Immature natural killer cell (primary cell): ENCODE data around the gene ALS2CL. TPM values are rescaled to one million over a fixed set of nuclear protein-coding genes. Genes with fewer than 3 reads are reported as not detected.
A peak's percentile ranks its signal among the peaks of the same experiment; 100 is the strongest.
"Not testable (repeated sequence)": the region's sequence is repeated elsewhere in the genome, so short reads cannot be mapped to it uniquely, and the experiment has no call there.

Experiments
- DNase-seq, 3 donors: peaks; one replicate each; pipeline ENCODE4 v3.0.0; 2022; ENCODE audit warnings: mixed read lengths in 1 of 3
- H3K27ac Mint-ChIP-seq, 6 donors: one replicate each; pipeline ENCODE4 v1.8.0; 2020; ENCODE audit warnings: mixed read lengths in 6 of 6, mild to moderate bottlenecking in 5 of 6, inconsistent platforms in 4 of 6, moderate library complexity in 3 of 6
- H3K27me3 Mint-ChIP-seq, 3 donors: one replicate each; pipeline ENCODE4 v1.8.0; 2020 to 2021; ENCODE audit warnings: low read depth in 3 of 3, mild to moderate bottlenecking in 3 of 3, mixed read lengths in 3 of 3, moderate library complexity in 3 of 3, inconsistent platforms in 1 of 3
- H3K36me3 Mint-ChIP-seq, 3 donors: one replicate each; pipeline ENCODE4 v1.8.0; 2020; ENCODE audit warnings: mixed read lengths in 3 of 3, inconsistent platforms in 2 of 3, mild to moderate bottlenecking in 2 of 3
- H3K4me1 Mint-ChIP-seq, 2 donors: one replicate each; pipeline ENCODE4 v1.8.0; 2020; ENCODE audit warnings: inconsistent platforms in 2 of 2, mild to moderate bottlenecking in 2 of 2, mixed read lengths in 2 of 2, moderate library complexity in 1 of 2
- H3K4me3 Mint-ChIP-seq, 5 donors: one replicate each; pipeline ENCODE4 v1.8.0; 2020; ENCODE audit warnings: mild to moderate bottlenecking in 5 of 5, mixed read lengths in 5 of 5, inconsistent platforms in 3 of 5, moderate library complexity in 3 of 5
- H3K9me3 Mint-ChIP-seq, 6 donors: one replicate each; pipeline ENCODE4 v1.8.0; 2020; ENCODE audit warnings: mild to moderate bottlenecking in 6 of 6, mixed read lengths in 6 of 6, inconsistent platforms in 4 of 6, moderate library complexity in 3 of 6
- polyA plus RNA-seq, 3 donors: library from polyadenylated mRNA; unstranded; fragments of 300-500 nt; fragmentation: Illumina TruSeq; gene quantifications; one replicate each; pipeline ENCODE4 v1.2.3, GENCODE V29; 2021

Gene ALS2CL
- not detected for polyA plus RNA-seq

- Mint-ChIP-seq H3K4me1 (peaks cover 13 to 19% of the 10 kb centered on the region in 2 donors), H3K9me3 (no peaks in the 10 kb centered on the region), H3K36me3 (no peaks in the 10 kb centered on the region), H3K4me3 (peak within 1 kb of the TSS; percentile 70 to 80 (median 78)), H3K27me3 (peaks cover 3 to 5% (median 4%) of the 10 kb centered on the region in 3 donors), H3K27ac (no peak within 1 kb of the TSS)
- peak; percentile 39 to 55 (median 51) for DNase-seq
Observed at GRCh38 chr3:46693038-46693891, at the start of gene ALS2CL. ALS2CL (minus strand) TSS chr3:46693679; CDS start chr3:46689440, 4,239 bp downstream.

- H3K36me3 Mint-ChIP-seq, result no peaks in the 10 kb centered on the region
Observed at GRCh38 chr3:46742992-46743585, 49.6 kb upstream of the ALS2CL start.

DNA sequence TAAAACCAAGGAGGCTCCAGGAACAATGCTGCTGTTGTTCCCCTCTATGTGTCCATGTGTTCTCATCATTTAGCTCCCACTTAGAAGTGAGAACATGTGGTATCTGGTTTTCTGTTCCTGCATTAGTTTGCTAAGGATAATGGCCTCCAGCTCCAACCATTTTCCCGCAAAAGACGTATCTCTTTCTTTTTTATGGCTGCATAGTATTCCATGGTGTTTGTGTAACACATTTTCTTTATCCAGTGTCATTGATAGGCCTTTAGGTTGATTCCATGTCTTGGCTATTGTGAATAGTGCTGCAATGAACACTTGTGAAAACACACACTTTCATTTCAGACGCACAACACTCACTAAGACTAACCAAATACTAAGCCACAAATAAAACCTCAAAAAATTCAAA lies 46.1 kb upstream of the ALS2CL start:
- not testable (repeated sequence) for H3K36me3 Mint-ChIP-seq, H3K4me3 Mint-ChIP-seq, H3K27me3 Mint-ChIP-seq, H3K27ac Mint-ChIP-seq, H3K4me1 Mint-ChIP-seq, DNase-seq, H3K9me3 Mint-ChIP-seq

More at GRCh38 chr3:46742992-46743585, 49.6 kb upstream of the ALS2CL start:
- DNase-seq, result no peak
- no peak overlapping the region for H3K27ac Mint-ChIP-seq
- H3K9me3 Mint-ChIP-seq, result no peaks in the 10 kb centered on the region
- H3K27me3 Mint-ChIP-seq, result peaks cover 0 to 5% (median 2%) of the 10 kb centered on the region in 3 donors
- no peak overlapping the region for H3K4me3 Mint-ChIP-seq
- no peaks in the 10 kb centered on the region for H3K4me1 Mint-ChIP-seq

- H3K4me1 Mint-ChIP-seq, result no peaks in the 10 kb centered on the region
Observed at GRCh38 chr3:46737329-46737731, 43.9 kb upstream of the ALS2CL start.

DNA sequence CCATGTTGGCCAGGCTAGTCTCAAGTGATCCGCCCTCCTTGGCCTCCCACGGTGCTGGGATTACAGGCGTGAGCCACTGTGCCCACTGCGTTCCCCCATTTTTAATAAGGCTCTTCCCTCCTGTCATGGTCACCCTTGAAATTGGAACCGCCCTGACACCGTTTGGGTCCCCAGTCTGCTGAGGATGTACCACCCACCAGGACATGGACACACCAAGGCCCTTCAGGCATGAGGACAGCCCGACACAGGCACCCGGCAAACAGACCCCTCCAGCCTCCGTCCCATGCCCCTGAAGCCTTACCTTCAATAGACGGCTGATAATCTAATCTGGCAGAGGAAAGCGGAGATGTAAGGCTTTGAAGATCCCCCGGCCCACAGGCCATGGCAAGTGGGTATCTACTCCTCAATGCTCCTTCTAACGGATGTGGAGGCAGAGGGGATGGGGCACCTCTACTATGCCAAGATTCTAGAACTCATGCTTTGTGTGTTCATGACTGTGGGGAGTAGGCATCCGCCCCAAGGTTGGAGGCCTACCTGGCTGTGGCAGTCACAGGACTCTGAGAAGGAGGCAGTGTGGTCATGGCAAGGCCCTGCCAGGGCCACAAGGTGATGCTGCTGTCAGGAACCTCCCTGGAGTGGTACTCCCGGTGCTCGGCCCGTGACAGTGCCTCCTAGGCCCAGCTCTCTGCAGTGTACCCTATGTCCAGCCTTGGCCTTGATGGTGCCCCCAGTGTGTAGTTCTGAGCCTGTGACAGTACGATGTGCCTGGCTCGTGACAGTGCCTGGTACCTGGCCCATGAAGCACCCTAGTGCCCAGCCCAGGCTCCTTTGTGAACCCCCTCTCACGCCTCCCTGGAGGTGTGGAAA lies 42.8 kb upstream of the ALS2CL start:
- DNase-seq, result no peak
- Mint-ChIP-seq H3K9me3 (no peaks in the 10 kb centered on the region), H3K4me3 (no peak overlapping the region), H3K27ac (no peak overlapping the region), H3K36me3 (no peaks in the 10 kb centered on the region), H3K27me3 (peaks cover 0 to 11% (median 10%) of the 10 kb centered on the region in 3 donors), H3K4me1 (no peaks in the 10 kb centered on the region)

More at GRCh38 chr3:46737329-46737731, 43.9 kb upstream of the ALS2CL start:
- DNase-seq, result no peak
- H3K27ac Mint-ChIP-seq, result no peak overlapping the region
- no peaks in the 10 kb centered on the region for H3K36me3 Mint-ChIP-seq
- H3K9me3 Mint-ChIP-seq, result no peaks in the 10 kb centered on the region
- H3K4me3 Mint-ChIP-seq, result no peak overlapping the region
- peaks cover 0 to 9% (median 7%) of the 10 kb centered on the region in 3 donors for H3K27me3 Mint-ChIP-seq

DNA sequence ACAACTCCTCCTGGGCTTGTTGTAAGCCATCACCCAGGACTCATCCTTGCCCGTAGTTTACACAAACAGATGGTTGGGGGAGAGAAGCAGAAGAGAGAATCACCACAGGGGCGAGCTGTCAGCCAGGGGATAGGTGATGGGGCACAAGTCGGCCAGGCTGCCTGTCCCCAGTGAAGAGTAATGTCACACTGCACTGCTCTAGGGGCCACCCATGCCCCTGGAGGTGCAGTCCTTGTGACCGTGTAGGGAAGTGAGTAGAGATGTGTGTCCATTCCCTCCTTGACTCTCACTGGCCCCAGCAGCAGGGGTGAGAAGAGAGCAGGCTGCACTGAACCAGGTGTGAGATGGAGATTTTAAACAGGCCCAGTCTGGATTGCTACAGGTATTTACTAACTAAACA lies 41.3 kb upstream of the ALS2CL start:
- Mint-ChIP-seq H3K27me3 (peaks cover 0 to 12% (median 11%) of the 10 kb centered on the region in 3 donors), H3K4me1 (no peaks in the 10 kb centered on the region), H3K4me3 (no peak overlapping the region), H3K36me3 (no peaks in the 10 kb centered on the region), H3K27ac (no peak overlapping the region), H3K9me3 (no peaks in the 10 kb centered on the region)
- DNase-seq, result no peak

GRCh38 chr3:46733026-46733800 lies 39.7 kb upstream of the ALS2CL start:
- Mint-ChIP-seq H3K9me3 (no peaks in the 10 kb centered on the region), H3K4me1 (no peaks in the 10 kb centered on the region), H3K36me3 (no peaks in the 10 kb centered on the region), H3K4me3 (no peak overlapping the region), H3K27ac (no peak overlapping the region), H3K27me3 (peaks cover 0 to 11% (median 8%) of the 10 kb centered on the region in 3 donors)
- DNase-seq, result no peak

DNA sequence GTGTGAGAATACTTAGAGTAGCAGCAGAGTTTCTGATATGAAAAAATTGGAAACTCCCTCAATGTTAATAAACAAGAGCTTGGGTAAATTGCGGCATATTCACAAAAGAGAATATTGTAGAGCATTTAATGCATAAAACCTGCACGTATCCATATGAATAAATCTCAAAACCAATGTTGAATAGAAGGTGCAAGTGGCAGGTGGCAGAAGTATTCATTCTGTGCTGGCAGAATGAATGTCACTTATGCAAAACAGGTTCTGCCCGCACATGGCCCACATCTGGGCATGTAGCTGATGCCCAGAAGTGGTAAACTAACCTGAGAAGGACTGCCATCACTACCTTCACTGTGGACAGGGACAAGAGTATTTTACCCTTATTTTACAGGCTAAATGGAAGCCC lies 38.3 kb upstream of the ALS2CL start:
- H3K4me1 Mint-ChIP-seq, result no peaks in the 10 kb centered on the region
- H3K9me3 Mint-ChIP-seq, result no peaks in the 10 kb centered on the region
- no peak for DNase-seq
- H3K4me3 Mint-ChIP-seq, result no peak overlapping the region
- peaks cover 0 to 6% (median 4%) of the 10 kb centered on the region in 3 donors for H3K27me3 Mint-ChIP-seq
- no peak overlapping the region for H3K27ac Mint-ChIP-seq
- no peaks in the 10 kb centered on the region for H3K36me3 Mint-ChIP-seq

DNA sequence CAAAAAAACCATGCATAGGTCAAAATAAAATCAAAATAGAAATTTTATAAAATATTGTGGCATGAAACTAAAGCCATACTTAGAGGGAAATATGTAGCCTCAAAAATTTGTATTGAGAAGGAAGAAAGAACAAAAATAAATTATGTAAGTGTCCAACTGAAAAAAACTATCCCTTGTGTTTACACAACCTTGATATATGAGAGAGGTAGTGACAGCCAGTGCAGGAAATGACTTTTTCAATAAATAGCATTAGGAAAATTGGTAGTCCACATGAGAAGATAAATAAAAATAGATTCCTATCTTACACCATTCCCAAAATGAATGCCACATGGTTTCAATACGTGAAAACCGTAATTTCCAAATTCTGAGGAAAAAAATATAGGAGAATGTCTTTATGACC lies 37.3 kb upstream of the ALS2CL start:
- H3K9me3 Mint-ChIP-seq, result no peaks in the 10 kb centered on the region
- peaks cover 0 to 6% (median 4%) of the 10 kb centered on the region in 3 donors for H3K27me3 Mint-ChIP-seq
- no peak for DNase-seq
- H3K36me3 Mint-ChIP-seq, result no peaks in the 10 kb centered on the region
- no peaks in the 10 kb centered on the region for H3K4me1 Mint-ChIP-seq
- no peak overlapping the region for H3K4me3 Mint-ChIP-seq
- no peak overlapping the region for H3K27ac Mint-ChIP-seq

DNA sequence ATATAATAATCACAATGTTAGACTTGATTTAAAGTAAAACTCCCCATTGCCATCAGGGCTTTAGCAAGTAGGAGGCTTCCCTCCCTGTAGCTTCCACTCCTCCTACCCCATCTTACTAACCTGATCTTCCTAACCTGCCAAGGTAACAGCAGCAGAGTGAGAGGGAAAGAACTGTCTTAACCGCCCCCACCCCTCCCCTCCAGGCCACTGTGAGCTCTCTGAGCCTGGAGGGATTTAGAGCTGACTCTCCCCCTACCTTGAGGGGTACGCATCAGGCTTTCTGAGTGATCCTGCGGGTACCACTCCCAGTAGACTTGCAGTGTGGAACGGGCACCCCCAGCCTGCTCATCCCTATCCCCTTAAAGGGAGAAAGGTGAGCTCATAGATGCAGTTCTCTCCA lies 35.6 kb upstream of the ALS2CL start:
- H3K9me3 Mint-ChIP-seq, result no peaks in the 10 kb centered on the region
- no peak overlapping the region for H3K4me3 Mint-ChIP-seq
- no peak overlapping the region for H3K27ac Mint-ChIP-seq
- DNase-seq, result no peak
- peaks cover 0 to 7% (median 6%) of the 10 kb centered on the region in 3 donors for H3K27me3 Mint-ChIP-seq
- no peaks in the 10 kb centered on the region for H3K36me3 Mint-ChIP-seq
- H3K4me1 Mint-ChIP-seq, result no peaks in the 10 kb centered on the region

DNA sequence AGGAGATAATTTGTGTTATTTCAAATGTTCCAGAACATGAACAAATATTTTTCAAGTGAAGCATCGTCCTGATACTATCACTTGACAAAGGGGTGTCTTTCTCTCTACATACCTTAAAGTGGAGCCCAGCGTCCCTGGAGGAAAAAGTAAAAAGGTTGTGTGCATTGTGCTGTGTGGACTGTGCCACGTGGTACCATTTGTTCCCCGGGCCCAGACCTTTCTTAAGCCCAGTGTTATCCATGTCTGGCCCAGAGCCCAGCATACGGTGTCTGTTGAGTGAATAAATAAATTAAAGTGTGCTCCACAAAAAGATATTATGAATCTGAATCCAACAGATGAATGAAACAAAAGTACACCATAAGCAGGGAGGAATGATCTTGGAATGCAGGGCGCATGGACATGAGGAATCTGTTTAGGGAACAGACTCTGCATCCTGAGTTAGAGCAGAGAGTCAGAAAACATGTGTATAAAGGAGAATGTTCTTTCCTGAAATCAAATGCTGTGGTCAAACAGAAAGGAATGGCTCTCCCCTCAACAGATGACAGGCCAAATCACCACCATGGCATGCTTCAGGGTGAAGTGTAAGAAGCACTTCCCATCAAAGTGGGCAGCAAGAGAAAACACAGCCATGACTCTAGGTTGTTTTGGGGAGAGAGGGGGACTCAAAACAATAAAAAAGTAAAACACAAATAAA lies 32.3 kb upstream of the ALS2CL start:
- H3K4me3 Mint-ChIP-seq, result no peak overlapping the region
- H3K9me3 Mint-ChIP-seq, result no peaks in the 10 kb centered on the region
- H3K27me3 Mint-ChIP-seq, result peaks cover 0 to 7% (median 4%) of the 10 kb centered on the region in 3 donors
- no peaks in the 10 kb centered on the region for H3K4me1 Mint-ChIP-seq
- H3K27ac Mint-ChIP-seq, result no peak overlapping the region
- DNase-seq, result no peak
- H3K36me3 Mint-ChIP-seq, result no peaks in the 10 kb centered on the region

GRCh38 chr3:46724424-46724823 lies 30.9 kb upstream of the ALS2CL start:
- Mint-ChIP-seq H3K27ac (no peak overlapping the region), H3K9me3 (no peaks in the 10 kb centered on the region), H3K36me3 (no peaks in the 10 kb centered on the region), H3K4me3 (no peak overlapping the region), H3K4me1 (no peaks in the 10 kb centered on the region), H3K27me3 (peaks cover 3 to 9% (median 6%) of the 10 kb centered on the region in 3 donors)
- no peak for DNase-seq

DNA sequence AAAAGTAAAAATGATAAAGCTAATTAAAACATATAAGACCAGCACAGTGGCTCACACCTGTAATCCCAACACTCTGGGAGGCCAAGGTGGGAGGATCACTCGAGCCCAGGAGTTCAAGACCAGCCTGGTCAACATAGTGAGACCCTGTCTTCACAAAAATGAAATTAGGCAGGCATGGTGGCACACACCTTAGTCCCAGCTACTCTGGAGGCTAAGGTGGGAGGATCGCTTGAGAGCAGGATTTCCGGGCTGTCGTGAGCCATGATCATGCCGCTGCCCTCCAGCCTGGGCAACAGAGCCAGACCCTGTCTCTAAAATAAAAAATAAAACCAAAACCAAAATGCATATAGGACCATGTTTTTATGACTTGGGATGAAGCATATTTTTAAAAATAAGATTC lies 29.0 kb upstream of the ALS2CL start:
- H3K4me1 Mint-ChIP-seq, result no peaks in the 10 kb centered on the region
- H3K36me3 Mint-ChIP-seq, result no peaks in the 10 kb centered on the region
- H3K4me3 Mint-ChIP-seq, result no peak overlapping the region
- H3K27ac Mint-ChIP-seq, result no peak overlapping the region
- no peak for DNase-seq
- peaks cover 6 to 11% (median 6%) of the 10 kb centered on the region in 3 donors for H3K27me3 Mint-ChIP-seq
- no peaks in the 10 kb centered on the region for H3K9me3 Mint-ChIP-seq
